Left lung (tissue), 10 donors: Measurements from ENCODE around the gene TMEM244. TPM values are rescaled to one million over a fixed set of nuclear protein-coding genes. Genes with fewer than 3 reads are reported as not detected.

Experiments
- ATAC-seq: fragments of 200-7000 bp; cut with Tn5 transposase; one replicate; pipeline ENCODE4 v1.9.1; 2020; ENCODE audit warnings: moderate library complexity
- DNase-seq, 4 donors: peaks; one replicate each; pipeline ENCODE4 v3.0.0-alpha.2; 2013 to 2020
- H3K27ac ChIP-seq, 2 donors: fragments of 200-600 bp; sonication (generic) in 1 of 2; one replicate each; pipeline versions ENCODE4 v1.5.0 to v1.8.0; 2020 to 2021
- H3K27me3 ChIP-seq, 2 donors: fragments of 200-600 bp; sonication (generic) in 1 of 2; one replicate each; pipeline versions ENCODE4 v1.5.0 to v1.8.0; 2020 to 2021
- H3K36me3 ChIP-seq, 2 donors: fragments of 200-600 bp; sonication (generic) in 1 of 2; one replicate each; pipeline versions ENCODE4 v1.5.0 to v1.8.0; 2020 to 2021
- H3K4me1 ChIP-seq, 2 donors: fragments of 200-600 bp; one replicate each; pipeline ENCODE4 v1.8.0; 2021
- H3K4me3 ChIP-seq, 2 donors: fragments of 200-600 bp; sonication (generic) in 1 of 2; one replicate each; pipeline versions ENCODE4 v1.5.0 to v1.8.0; 2020 to 2021; ENCODE audit warnings: mild to moderate bottlenecking in 1 of 2
- H3K9me3 ChIP-seq, 2 donors: fragments of 200-600 bp; sonication (generic) in 1 of 2; one replicate each; pipeline versions ENCODE4 v1.5.0 to v1.8.0; 2020 to 2021
- CTCF ChIP-seq, 2 donors: fragments of 200-600 bp; sonication (generic) in 1 of 2; IDR thresholded peaks; one replicate each; pipeline versions ENCODE4 v1.5.0 to v1.8.0; 2021; ENCODE audit warnings: antibody characterized with exemption in 2 of 2
- intact Hi-C, 2 donors: fragments of 100-400 bp; cut with DNase I; formaldehyde crosslinking; loops; one replicate each; pipeline versions ENCODE4 v1.11.2 to v1.14.2; 2022
- polyA plus RNA-seq, 6 donors: library from polyadenylated mRNA; unstranded; fragments of 120-200 nt; gene quantifications; one replicate each; pipeline ENCODE4 v1.2.1, GENCODE V29; 2013; ENCODE audit not compliant: insufficient read length in 6 of 6
- total RNA-seq, 2 donors: library from RNA; stranded (reverse); fragmentation: NEBNext Ultra II Directional; extraction: Animal tissue kit (Norgen Biotek cat#: 25700); gene quantifications; one replicate each; pipeline ENCODE4 v1.2.1, GENCODE V29; 2021
- donor health status: DM: no; HTN: yes; CAD: no.
- donor health status: DM: no; HTN: no; CAD: no.

The TMEM244 gene
- total and polyA plus RNA-seq, 8 donors = not detected

DNA sequence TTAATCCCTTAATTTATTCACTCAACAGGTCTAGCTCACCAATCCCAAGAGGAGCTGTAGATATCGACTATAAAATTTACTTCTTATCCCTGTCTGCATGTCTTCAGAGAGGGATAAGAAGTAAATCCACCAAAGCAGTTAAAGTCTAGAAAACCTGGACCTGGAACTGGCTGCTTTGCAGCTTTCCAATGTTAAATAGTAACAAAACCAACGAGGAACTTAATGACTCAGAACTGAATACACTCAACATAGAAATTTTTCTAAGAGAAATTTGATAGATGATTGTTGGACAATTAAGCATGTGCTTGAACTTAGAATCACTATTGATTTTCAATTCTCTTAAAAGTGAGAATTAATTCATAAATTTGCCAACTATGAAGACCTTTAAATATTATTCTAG lies 11.5 kb upstream of the TMEM244 start:
- no peaks in the 10 kb centered on the region for H3K36me3 ChIP-seq
- ATAC-seq (no peak), DNase-seq (no peak)

DNA sequence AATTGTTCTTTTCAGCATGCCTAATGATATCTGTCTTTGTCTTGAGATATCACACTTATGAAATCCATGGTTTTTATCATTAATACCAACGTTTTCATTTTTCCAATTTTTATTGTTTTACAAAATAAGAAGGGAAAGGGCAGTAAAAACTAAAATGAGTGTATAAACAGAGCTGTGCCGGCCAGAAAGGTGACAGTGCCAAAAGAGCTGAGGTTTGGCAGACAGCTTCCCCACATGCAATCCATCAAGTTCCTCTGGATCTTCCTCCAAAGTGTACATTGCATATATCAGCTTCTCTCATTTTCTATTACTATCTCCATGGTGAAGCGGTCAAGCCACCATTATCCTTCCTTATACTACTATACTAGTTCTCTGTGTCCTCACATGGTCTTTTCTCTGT lies 10.1 kb upstream of the TMEM244 start:
- TF ChIP-seq CTCF (IDR thresholded peaks at IDR 0.05) = no peak
- DNase-seq (no peak), ATAC-seq (no peak)
- H3K27me3 ChIP-seq = no peaks in the 10 kb centered on the region
- no peak overlapping the region for H3K27ac ChIP-seq
- no peaks in the 10 kb centered on the region for H3K9me3 ChIP-seq
- no peaks in the 10 kb centered on the region for H3K4me1 ChIP-seq
- intact Hi-C loops = no loop called here
- no peak overlapping the region for H3K4me3 ChIP-seq
- H3K36me3 ChIP-seq = no peaks in the 10 kb centered on the region

More for the DNA sequence above, 11.5 kb upstream of the TMEM244 start:
- Histone ChIP-seq H3K27ac (no peak overlapping the region), H3K27me3 (no peaks in the 10 kb centered on the region), H3K4me3 (no peak overlapping the region), H3K4me1 (no peaks in the 10 kb centered on the region), H3K9me3 (no peaks in the 10 kb centered on the region)
- intact Hi-C loops = no loop called here
- TF ChIP-seq CTCF (IDR thresholded peaks at IDR 0.05) = no peak

- Histone ChIP-seq H3K4me3 (no peak overlapping the region), H3K27ac (no peak overlapping the region), H3K36me3 (no peaks in the 10 kb centered on the region), H3K27me3 (no peaks in the 10 kb centered on the region), H3K4me1 (no peaks in the 10 kb centered on the region), H3K9me3 (no peaks in the 10 kb centered on the region)
- intact Hi-C loops = no loop called here
- no peak for ATAC-seq
- no peak for DNase-seq
- no peak for TF ChIP-seq CTCF (IDR thresholded peaks at IDR 0.05)
These were observed 6.3 kb upstream of the TMEM244 start for GRCh38 chr6:129867403-129867802.

DNA sequence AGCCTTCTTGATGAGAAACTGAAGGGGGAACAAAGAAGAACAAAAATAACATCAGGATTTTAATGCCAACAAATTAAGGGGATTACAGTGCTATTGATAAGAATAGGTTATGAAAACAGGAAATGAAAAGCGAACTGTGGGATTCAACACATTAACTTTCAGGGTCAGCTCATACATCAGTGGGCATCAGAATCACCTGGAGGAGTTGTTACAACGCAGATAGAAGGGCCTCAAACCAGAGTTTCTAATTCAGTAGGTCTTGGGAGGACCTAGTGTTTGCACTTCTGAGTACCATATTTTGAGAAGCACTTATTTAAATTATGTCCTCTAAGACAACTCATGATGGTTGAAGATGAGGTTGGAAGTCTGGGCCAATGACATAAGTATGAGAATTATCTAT lies 5.6 kb upstream of the TMEM244 start:
- Histone ChIP-seq H3K4me3 (no peak overlapping the region), H3K27ac (no peak overlapping the region), H3K4me1 (no peaks in the 10 kb centered on the region), H3K36me3 (no peaks in the 10 kb centered on the region), H3K9me3 (no peaks in the 10 kb centered on the region), H3K27me3 (no peaks in the 10 kb centered on the region)
- no peak for DNase-seq
- intact Hi-C loops = no loop called here
- no peak for ATAC-seq
- TF ChIP-seq CTCF (IDR thresholded peaks at IDR 0.05) = no peak

GRCh38 chr6:129866256-129866655 lies 5.1 kb upstream of the TMEM244 start:
- H3K4me1 ChIP-seq = no peaks in the 10 kb centered on the region
- H3K9me3 ChIP-seq = no peaks in the 10 kb centered on the region
- no peaks in the 10 kb centered on the region for H3K36me3 ChIP-seq
- no peak for DNase-seq
- H3K27me3 ChIP-seq = no peaks in the 10 kb centered on the region
- no peak for ATAC-seq
- no peak for TF ChIP-seq CTCF (IDR thresholded peaks at IDR 0.05)
- no peak overlapping the region for H3K27ac ChIP-seq
- intact Hi-C loops = no loop called here
- H3K4me3 ChIP-seq = no peak overlapping the region
